ENCODE results near the gene DOCK10. TPM values are rescaled to one million over a fixed set of nuclear protein-coding genes. Genes with fewer than 3 reads are reported as not detected.

DOCK10 gene
- total RNA-seq, 5 donors from 2014 or later (not counting 1 experiment from before 2014, with no cell fraction given): 206 to 266 (median 235) TPM

DNA sequence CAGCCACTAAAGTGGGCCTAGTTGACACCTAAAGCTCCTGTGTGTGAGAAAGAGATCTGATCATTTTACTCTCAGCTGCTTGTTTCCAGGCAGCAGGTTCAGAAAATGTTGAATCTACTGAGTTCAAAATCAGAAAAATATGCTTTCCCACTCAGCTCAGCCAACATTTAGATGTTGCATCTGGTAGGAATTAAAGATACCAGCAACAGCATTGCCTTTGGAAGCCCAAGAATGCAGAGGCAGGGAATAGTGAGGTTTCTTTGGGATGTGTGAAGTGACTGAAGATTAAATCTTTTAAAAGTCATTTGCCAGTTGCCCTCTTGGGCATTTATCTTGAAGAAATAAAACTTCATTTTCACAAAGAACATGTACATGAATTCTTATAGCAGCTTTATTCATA lies 33.9 kb upstream of the DOCK10 start:
- no peaks in the 10 kb centered on the region for H3K36me3 ChIP-seq (ENCODE audit: control insufficient read depth in 2 of 2, extremely low read depth in 1 of 2, insufficient read depth in 1 of 2, low read length in 1 of 2)
- no peak for ATAC-seq (replicated peaks in 1 of 4)
- no peaks in the 10 kb centered on the region for H3K27me3 Mint-ChIP-seq
- no peak for DNase-seq
- peak overlapping the region in 1 of 2 donors; percentile 1 for H3K27ac Mint-ChIP-seq
- no peaks in the 10 kb centered on the region for H3K9me3 ChIP-seq
- H3K4me1 ChIP-seq (ENCODE audit: control insufficient read depth in 1 of 2, extremely low read depth in 1 of 2, insufficient read depth in 2 of 2, low read length in 2 of 2): no peaks in the 10 kb centered on the region
- ChIA-PET CTCF (no interaction called here), POLR2A (no interaction called here)
- H3K4me3 Mint-ChIP-seq: no peak overlapping the region
- H3K27me3 ChIP-seq (replicated peaks in 1 of 2; ENCODE audit: control insufficient read depth in 2 of 2, extremely low read depth in 1 of 2, insufficient read depth in 2 of 2, low read length in 1 of 2): no peaks in the 10 kb centered on the region
- H3K36me3 Mint-ChIP-seq: no peaks in the 10 kb centered on the region
- H3K27ac ChIP-seq (ENCODE audit: low read length): no peak overlapping the region
- peaks cover 0 to 4% (median 0%) of the 10 kb centered on the region in 3 donors for H3K9me3 Mint-ChIP-seq
- peaks cover 4 to 20% (median 8%) of the 10 kb centered on the region in 3 donors for H3K4me1 Mint-ChIP-seq
- no peak overlapping the region for H3K4me3 ChIP-seq (ENCODE audit: control insufficient read depth in 1 of 2, extremely low read depth in 1 of 2, low read length in 1 of 2)

DNA sequence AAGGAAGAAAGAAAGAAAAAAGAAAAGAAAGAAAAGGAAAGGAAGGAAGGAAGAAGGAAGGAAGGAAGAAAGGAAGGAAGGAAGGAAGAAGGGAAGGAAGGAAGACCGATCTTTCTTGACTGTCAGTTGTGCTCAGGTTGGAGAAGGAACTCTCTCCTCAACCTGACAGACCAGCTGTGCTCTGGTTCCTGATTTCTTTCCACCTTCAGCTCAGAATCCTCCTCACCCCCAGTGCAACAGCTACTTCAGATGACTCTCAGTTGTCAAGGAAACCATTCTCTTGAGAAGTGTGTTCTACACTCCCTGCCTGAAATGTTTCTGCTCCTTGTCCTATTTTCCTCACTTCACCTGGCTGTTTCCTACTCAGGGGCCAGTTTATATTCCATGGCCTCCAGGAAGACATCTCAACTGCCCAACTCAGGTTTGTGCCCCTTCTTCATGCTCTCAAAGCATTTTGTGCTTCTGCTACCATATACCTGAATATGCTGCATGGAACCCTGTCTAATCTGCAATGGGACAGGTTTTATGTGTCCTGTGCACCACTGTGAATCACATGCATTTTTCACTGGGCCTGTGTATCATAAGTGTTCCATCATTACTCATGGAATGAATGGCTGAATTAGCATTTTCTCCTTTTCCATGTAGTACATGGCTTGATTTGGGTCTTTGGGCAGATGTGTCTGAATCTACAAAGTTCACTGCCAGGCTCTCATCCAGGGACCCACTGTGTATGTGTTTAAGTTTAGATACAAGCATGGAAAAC lies 32.8 kb upstream of the DOCK10 start:
- CTCF ChIA-PET: no interaction called here
- Mint-ChIP-seq H3K27ac (no peak overlapping the region), H3K27me3 (no peaks in the 10 kb centered on the region)

GRCh38 chr2:225074366-225074765 lies 32.1 kb upstream of the DOCK10 start:
- DNase-seq: no peak
- peaks cover 0 to 4% (median 0%) of the 10 kb centered on the region in 3 donors for H3K9me3 Mint-ChIP-seq
- H3K4me3 ChIP-seq (ENCODE audit: control insufficient read depth in 1 of 2, extremely low read depth in 1 of 2, low read length in 1 of 2): no peak overlapping the region
- H3K4me1 Mint-ChIP-seq: peaks cover 5 to 23% (median 8%) of the 10 kb centered on the region in 3 donors
- WGBS (ENCODE audit: insufficient coverage): 100% methylated on average over 2 of the region's 5 CpGs
- H3K4me3 Mint-ChIP-seq: no peak overlapping the region
- no peaks in the 10 kb centered on the region for H3K4me1 ChIP-seq (ENCODE audit: control insufficient read depth in 1 of 2, extremely low read depth in 1 of 2, insufficient read depth in 2 of 2, low read length in 2 of 2)
- no peaks in the 10 kb centered on the region for H3K27me3 ChIP-seq (replicated peaks in 1 of 2; ENCODE audit: control insufficient read depth in 2 of 2, extremely low read depth in 1 of 2, insufficient read depth in 2 of 2, low read length in 1 of 2)
- no peak overlapping the region for H3K27ac ChIP-seq (ENCODE audit: low read length)
- H3K36me3 Mint-ChIP-seq: no peaks in the 10 kb centered on the region
- H3K36me3 ChIP-seq (ENCODE audit: control insufficient read depth in 2 of 2, extremely low read depth in 1 of 2, insufficient read depth in 1 of 2, low read length in 1 of 2): no peaks in the 10 kb centered on the region
- H3K27ac Mint-ChIP-seq: no peak overlapping the region
- H3K27me3 Mint-ChIP-seq: no peaks in the 10 kb centered on the region
- ChIA-PET CTCF (no interaction called here), POLR2A (interaction anchor here in 1 of 2 donors (0.6 kb wide), 1 partner anchor 167 kb away, joined by 3 read pairs; no protein-coding TSS in a partner anchor)
- no peaks in the 10 kb centered on the region for H3K9me3 ChIP-seq
- ATAC-seq (replicated peaks in 1 of 4): no peak

More for the DNA sequence above, 32.8 kb upstream of the DOCK10 start:
- H3K4me1 Mint-ChIP-seq: peaks cover 4 to 20% (median 8%) of the 10 kb centered on the region in 3 donors
- Histone ChIP-seq H3K27ac (ENCODE audit: low read length) (no peak overlapping the region), H3K4me1 (ENCODE audit: control insufficient read depth in 1 of 2, extremely low read depth in 1 of 2, insufficient read depth in 2 of 2, low read length in 2 of 2) (no peaks in the 10 kb centered on the region), H3K9me3 (no peaks in the 10 kb centered on the region), H3K27me3 (replicated peaks in 1 of 2; ENCODE audit: control insufficient read depth in 2 of 2, extremely low read depth in 1 of 2, insufficient read depth in 2 of 2, low read length in 1 of 2) (no peaks in the 10 kb centered on the region), H3K4me3 (ENCODE audit: control insufficient read depth in 1 of 2, extremely low read depth in 1 of 2, low read length in 1 of 2) (no peak overlapping the region), H3K36me3 (ENCODE audit: control insufficient read depth in 2 of 2, extremely low read depth in 1 of 2, insufficient read depth in 1 of 2, low read length in 1 of 2) (no peaks in the 10 kb centered on the region)
- no CpG with 5 or more reads among the region's 1 CpG for WGBS (ENCODE audit: insufficient coverage)
- peaks cover 0 to 4% (median 0%) of the 10 kb centered on the region in 3 donors for H3K9me3 Mint-ChIP-seq
- DNase-seq: no peak
- POLR2A ChIA-PET: no interaction called here
- H3K36me3 Mint-ChIP-seq: no peaks in the 10 kb centered on the region
- H3K4me3 Mint-ChIP-seq: no peak overlapping the region
- ATAC-seq (replicated peaks in 1 of 4): no peak

DNA sequence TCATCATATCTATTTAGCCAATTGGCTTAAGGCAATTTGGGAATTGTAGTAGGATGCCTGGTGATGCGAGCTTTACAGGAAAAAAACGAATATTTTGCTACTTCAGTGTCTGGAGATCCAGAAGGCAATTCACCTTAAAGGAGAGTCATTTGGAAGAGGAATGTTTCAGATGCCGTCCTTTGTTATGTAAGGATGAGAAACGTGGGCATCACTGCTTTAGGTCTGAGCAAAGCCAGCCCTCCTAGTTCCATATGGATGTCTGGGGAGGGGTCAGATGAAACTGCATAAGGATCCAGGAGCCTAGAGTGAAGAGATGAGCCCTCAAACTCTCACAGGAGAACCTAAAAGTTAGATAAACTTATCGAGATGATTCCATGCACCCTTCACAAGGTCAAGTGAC lies 30.9 kb upstream of the DOCK10 start:
- no peak for DNase-seq
- Histone ChIP-seq H3K4me1 (ENCODE audit: control insufficient read depth in 1 of 2, extremely low read depth in 1 of 2, insufficient read depth in 2 of 2, low read length in 2 of 2) (no peaks in the 10 kb centered on the region), H3K27ac (ENCODE audit: low read length) (no peak overlapping the region), H3K36me3 (ENCODE audit: control insufficient read depth in 2 of 2, extremely low read depth in 1 of 2, insufficient read depth in 1 of 2, low read length in 1 of 2) (no peaks in the 10 kb centered on the region), H3K9me3 (no peaks in the 10 kb centered on the region), H3K27me3 (replicated peaks in 1 of 2; ENCODE audit: control insufficient read depth in 2 of 2, extremely low read depth in 1 of 2, insufficient read depth in 2 of 2, low read length in 1 of 2) (no peaks in the 10 kb centered on the region), H3K4me3 (ENCODE audit: control insufficient read depth in 1 of 2, extremely low read depth in 1 of 2, low read length in 1 of 2) (no peak overlapping the region)
- Mint-ChIP-seq H3K27ac (no peak overlapping the region), H3K4me1 (peaks cover 5 to 27% (median 8%) of the 10 kb centered on the region in 3 donors), H3K36me3 (peaks cover 4% of the 10 kb centered on the region), H3K4me3 (no peak overlapping the region), H3K9me3 (peaks cover 0 to 6% (median 4%) of the 10 kb centered on the region in 3 donors), H3K27me3 (no peaks in the 10 kb centered on the region)
- ChIA-PET CTCF (no interaction called here), POLR2A (interaction anchor here in 1 of 2 donors (0.6 kb wide), 1 partner anchor 268 kb away, joined by 3 read pairs; no protein-coding TSS in a partner anchor)
- WGBS (ENCODE audit: insufficient coverage): 92% methylated on average over 2 of the region's 5 CpGs
- ATAC-seq (replicated peaks in 1 of 4): no peak

GRCh38 chr2:225072444-225072843 lies 30.2 kb upstream of the DOCK10 start:
- no peak overlapping the region for H3K27ac Mint-ChIP-seq

DNA sequence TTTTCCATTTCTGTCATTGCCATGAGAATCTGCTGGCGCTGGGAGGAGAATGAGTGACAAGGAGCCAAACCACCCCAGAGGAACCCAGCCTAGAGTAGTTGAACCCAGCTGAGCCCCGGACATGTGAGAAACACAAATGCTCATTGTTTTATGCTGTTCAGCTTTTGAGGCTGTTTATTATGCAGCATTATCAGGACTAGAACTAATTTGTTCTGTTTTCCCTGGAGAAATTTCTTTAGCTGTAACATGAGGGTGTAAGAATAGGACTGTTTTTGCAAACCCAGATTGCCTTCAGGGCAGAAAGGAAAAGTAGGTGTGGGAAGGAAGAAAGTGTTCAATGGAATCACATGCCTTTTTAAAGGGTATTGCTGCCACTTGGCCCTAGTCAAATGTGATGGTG lies 28.5 kb upstream of the DOCK10 start:
- CTCF ChIA-PET: interaction anchor here in 1 of 2 donors (0.6 kb wide), 1 partner anchor 314 kb away, joined by 4 read pairs; no protein-coding TSS in a partner anchor
- H3K9me3 Mint-ChIP-seq: peaks cover 3 to 24% (median 14%) of the 10 kb centered on the region in 3 donors
- no peak overlapping the region for H3K27ac Mint-ChIP-seq
- H3K4me1 Mint-ChIP-seq: peaks cover 7 to 22% (median 15%) of the 10 kb centered on the region in 3 donors
- Histone ChIP-seq H3K4me1 (ENCODE audit: control insufficient read depth in 1 of 2, extremely low read depth in 1 of 2, insufficient read depth in 2 of 2, low read length in 2 of 2) (no peaks in the 10 kb centered on the region), H3K36me3 (ENCODE audit: control insufficient read depth in 2 of 2, extremely low read depth in 1 of 2, insufficient read depth in 1 of 2, low read length in 1 of 2) (no peaks in the 10 kb centered on the region), H3K9me3 (no peaks in the 10 kb centered on the region), H3K27ac (ENCODE audit: low read length) (no peak overlapping the region), H3K4me3 (ENCODE audit: control insufficient read depth in 1 of 2, extremely low read depth in 1 of 2, low read length in 1 of 2) (no peak overlapping the region), H3K27me3 (replicated peaks in 1 of 2; ENCODE audit: control insufficient read depth in 2 of 2, extremely low read depth in 1 of 2, insufficient read depth in 2 of 2, low read length in 1 of 2) (no peaks in the 10 kb centered on the region)
- POLR2A ChIA-PET: no interaction called here
- ATAC-seq (replicated peaks in 1 of 4) (no peak), DNase-seq (no peak)
- 100% methylated on average over 1 of the region's 2 CpGs for WGBS (ENCODE audit: insufficient coverage)
- peaks cover 4% of the 10 kb centered on the region for H3K36me3 Mint-ChIP-seq
- no peak overlapping the region for H3K4me3 Mint-ChIP-seq
- H3K27me3 Mint-ChIP-seq: no peaks in the 10 kb centered on the region

More at GRCh38 chr2:225072444-225072843, 30.2 kb upstream of the DOCK10 start:
- 90% methylated on average over 1 of the region's 2 CpGs for WGBS (ENCODE audit: insufficient coverage)
- Mint-ChIP-seq H3K36me3 (peaks cover 4% of the 10 kb centered on the region), H3K9me3 (peaks cover 3 to 13% (median 8%) of the 10 kb centered on the region in 3 donors), H3K4me3 (no peak overlapping the region), H3K4me1 (peaks cover 5 to 24% (median 8%) of the 10 kb centered on the region in 3 donors), H3K27me3 (no peaks in the 10 kb centered on the region)
- Histone ChIP-seq H3K4me3 (ENCODE audit: control insufficient read depth in 1 of 2, extremely low read depth in 1 of 2, low read length in 1 of 2) (no peak overlapping the region), H3K4me1 (ENCODE audit: control insufficient read depth in 1 of 2, extremely low read depth in 1 of 2, insufficient read depth in 2 of 2, low read length in 2 of 2) (no peaks in the 10 kb centered on the region), H3K27ac (ENCODE audit: low read length) (no peak overlapping the region), H3K36me3 (ENCODE audit: control insufficient read depth in 2 of 2, extremely low read depth in 1 of 2, insufficient read depth in 1 of 2, low read length in 1 of 2) (no peaks in the 10 kb centered on the region), H3K9me3 (no peaks in the 10 kb centered on the region), H3K27me3 (replicated peaks in 1 of 2; ENCODE audit: control insufficient read depth in 2 of 2, extremely low read depth in 1 of 2, insufficient read depth in 2 of 2, low read length in 1 of 2) (no peaks in the 10 kb centered on the region)
- CTCF ChIA-PET: interaction anchor here in 1 of 2 donors (0.9 kb wide), 1 partner anchor 163 kb away, joined by 3 read pairs; no protein-coding TSS in a partner anchor
- DNase-seq (no peak), ATAC-seq (replicated peaks in 1 of 4) (no peak)
- POLR2A ChIA-PET: no interaction called here
